ENCODE measurements around the gene DENND11. TPM values are rescaled to one million over a fixed set of nuclear protein-coding genes. Genes with fewer than 3 reads are reported as not detected.

Gene DENND11
- total RNA-seq, 1 donor from 2014 or later, result 34.1 TPM

- no peak for TF ChIP-seq CTCF (IDR thresholded peaks at IDR 0.05)
- Histone ChIP-seq H3K27ac (peak overlapping the region; percentile 82), H3K9me3 (no peaks in the 10 kb centered on the region), H3K4me3 (peak overlapping the region; percentile 76), H3K4me1 (peaks cover 40% of the 10 kb centered on the region), H3K36me3 (no peaks in the 10 kb centered on the region), H3K27me3 (ENCODE audit: low read depth) (no peaks in the 10 kb centered on the region)
- intact Hi-C loops (cut with DNase I), result no loop called here
- DNase-seq (peak; percentile 62), ATAC-seq (peak; percentile 83)
These were observed 398 bp downstream of the DENND11 start for GRCh38 chr7:141701489-141702046.

GRCh38 chr7:141700848-141701371 is 1.1 kb downstream of the DENND11 start:
- Histone ChIP-seq H3K4me3 (peak overlapping the region; percentile 76), H3K27ac (peak overlapping the region; percentile 82), H3K4me1 (peaks cover 46% of the 10 kb centered on the region), H3K9me3 (no peaks in the 10 kb centered on the region), H3K27me3 (ENCODE audit: low read depth) (no peaks in the 10 kb centered on the region), H3K36me3 (no peaks in the 10 kb centered on the region)
- DNase-seq (no peak), ATAC-seq (peak in 1 of 2 donors; percentile 31)
- no peak for TF ChIP-seq CTCF (IDR thresholded peaks at IDR 0.05)
- intact Hi-C loops (cut with DNase I), result no loop called here

- peaks cover 51% of the 10 kb centered on the region for H3K4me1 ChIP-seq
- no peaks in the 10 kb centered on the region for H3K36me3 ChIP-seq
- intact Hi-C loops (cut with DNase I), result no loop called here
- H3K4me3 ChIP-seq, result peak overlapping the region; percentile 76
- H3K27ac ChIP-seq, result peak overlapping the region; percentile 82
- DNase-seq (no peak), ATAC-seq (no peak)
- H3K9me3 ChIP-seq, result no peaks in the 10 kb centered on the region
- TF ChIP-seq CTCF (IDR thresholded peaks at IDR 0.05), result no peak
- H3K27me3 ChIP-seq (ENCODE audit: low read depth), result no peaks in the 10 kb centered on the region
These were observed 1.6 kb downstream of the DENND11 start for GRCh38 chr7:141700296-141700847.

GRCh38 chr7:141699860-141700259 is 2.1 kb downstream of the DENND11 start:
- peaks cover 51% of the 10 kb centered on the region for H3K4me1 ChIP-seq
- no peak for TF ChIP-seq CTCF (IDR thresholded peaks at IDR 0.05)
- H3K36me3 ChIP-seq, result no peaks in the 10 kb centered on the region
- intact Hi-C loops (cut with DNase I), result no loop called here
- H3K4me3 ChIP-seq, result no peak overlapping the region
- no peaks in the 10 kb centered on the region for H3K27me3 ChIP-seq (ENCODE audit: low read depth)
- DNase-seq (no peak), ATAC-seq (no peak)
- H3K27ac ChIP-seq, result no peak overlapping the region
- no peaks in the 10 kb centered on the region for H3K9me3 ChIP-seq

- no peak for TF ChIP-seq CTCF (IDR thresholded peaks at IDR 0.05)
- intact Hi-C loops (cut with DNase I), result no loop called here
- H3K4me1 ChIP-seq, result peaks cover 58% of the 10 kb centered on the region
- ATAC-seq (no peak), DNase-seq (no peak)
- no peaks in the 10 kb centered on the region for H3K27me3 ChIP-seq (ENCODE audit: low read depth)
- H3K36me3 ChIP-seq, result no peaks in the 10 kb centered on the region
- H3K27ac ChIP-seq, result no peak overlapping the region
- no peak overlapping the region for H3K4me3 ChIP-seq
- H3K9me3 ChIP-seq, result no peaks in the 10 kb centered on the region
These were observed 3.5 kb downstream of the DENND11 start for GRCh38 chr7:141698247-141699015.
